Gastrocnemius medialis (tissue), 4 donors: ENCODE results near the gene MAP3K10.

Experiments
- POLR2A ChIP-seq, 2 donors: fragments of 450-650 bp; IDR thresholded peaks; one replicate each; pipeline ENCODE4 v1.6.1; 2017; ENCODE audit warnings: antibody characterized with exemption in 2 of 2, mild to moderate bottlenecking in 2 of 2, moderate library complexity in 2 of 2
- TF ChIP-seq, protein P1 (sequence below), 5 experiments: fragments of 450-650 bp in 3 of 5; fragments of 200-600 bp in 2 of 5; sonication (generic) in 2 of 5; IDR thresholded peaks in 4 of 5; conservative IDR thresholded peaks in 1 of 5; 1 replicate in 4 of 5; 2 replicates in 1 of 5; pipeline ENCODE4 v1.5.1; 2016 to 2019; ENCODE audit warnings: antibody characterized with exemption in 5 of 5, mild to moderate bottlenecking in 3 of 5, moderate library complexity in 3 of 5

- TF ChIP-seq POLR2A (IDR thresholded peaks at IDR 0.05), result no peak
- TF ChIP-seq, protein P1, sequence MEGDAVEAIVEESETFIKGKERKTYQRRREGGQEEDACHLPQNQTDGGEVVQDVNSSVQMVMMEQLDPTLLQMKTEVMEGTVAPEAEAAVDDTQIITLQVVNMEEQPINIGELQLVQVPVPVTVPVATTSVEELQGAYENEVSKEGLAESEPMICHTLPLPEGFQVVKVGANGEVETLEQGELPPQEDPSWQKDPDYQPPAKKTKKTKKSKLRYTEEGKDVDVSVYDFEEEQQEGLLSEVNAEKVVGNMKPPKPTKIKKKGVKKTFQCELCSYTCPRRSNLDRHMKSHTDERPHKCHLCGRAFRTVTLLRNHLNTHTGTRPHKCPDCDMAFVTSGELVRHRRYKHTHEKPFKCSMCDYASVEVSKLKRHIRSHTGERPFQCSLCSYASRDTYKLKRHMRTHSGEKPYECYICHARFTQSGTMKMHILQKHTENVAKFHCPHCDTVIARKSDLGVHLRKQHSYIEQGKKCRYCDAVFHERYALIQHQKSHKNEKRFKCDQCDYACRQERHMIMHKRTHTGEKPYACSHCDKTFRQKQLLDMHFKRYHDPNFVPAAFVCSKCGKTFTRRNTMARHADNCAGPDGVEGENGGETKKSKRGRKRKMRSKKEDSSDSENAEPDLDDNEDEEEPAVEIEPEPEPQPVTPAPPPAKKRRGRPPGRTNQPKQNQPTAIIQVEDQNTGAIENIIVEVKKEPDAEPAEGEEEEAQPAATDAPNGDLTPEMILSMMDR (IDR thresholded peaks at IDR 0.05 in 4 of 5, conservative IDR thresholded peaks at IDR 0.05 in 1 of 5), result no peak
Measured at GRCh38 chr19:40200341-40201099, 9.3 kb downstream of the MAP3K10 start.
